HepG2 (cell line): Measurements from ENCODE around the gene TRAPPC12. TPM values are rescaled to one million over a fixed set of nuclear protein-coding genes. Genes with fewer than 3 reads are reported as not detected.

Source experiments
- AGO2 ChIP-seq: fragments of 200-400 bp; formaldehyde crosslinking; optimal IDR thresholded peaks from 2 replicates; pipeline ENCODE3; 2017; ENCODE audit warnings: mild to moderate bottlenecking, low read depth, low read length, moderate library complexity
- ATAD3A ChIP-seq: sonication (generic); formaldehyde crosslinking; IDR thresholded peaks from 2 replicates; pipeline ENCODE4 v1.4.0; 2020; ENCODE audit warnings: missing genetic modification reagents
- CBFB ChIP-seq: sonication (generic); formaldehyde crosslinking; IDR thresholded peaks from 2 replicates; pipeline ENCODE4 v1.4.0; 2020; ENCODE audit warnings: missing genetic modification reagents
- E2F2 ChIP-seq: sonication (generic); formaldehyde crosslinking; IDR thresholded peaks from 2 replicates; pipeline ENCODE4 v1.4.0; 2020; ENCODE audit warnings: missing genetic modification reagents, borderline replicate concordance
- HINFP ChIP-seq: sonication (generic); formaldehyde crosslinking; IDR thresholded peaks from 2 replicates; pipeline ENCODE4 v1.4.0; 2020; ENCODE audit warnings: low read depth, mild to moderate bottlenecking, missing genetic modification reagents
- HOXD1 ChIP-seq: sonication (generic); formaldehyde crosslinking; IDR thresholded peaks from 2 replicates; pipeline ENCODE4 v1.5.0; 2020; ENCODE audit warnings: missing genetic modification reagents
- KDM1A ChIP-seq: IDR thresholded peaks from 2 replicates; pipeline ENCODE4 v1.6.1; 2016; ENCODE audit warnings: missing compliant biosample characterization
- NKX3-1 ChIP-seq: sonication (generic); formaldehyde crosslinking; IDR thresholded peaks from 2 replicates; pipeline ENCODE4 v1.5.0; 2020; ENCODE audit warnings: missing genetic modification reagents
- NR2F1 ChIP-seq, 2 experiments: fragments of 450-650 bp in 1 of 2; formaldehyde crosslinking in 1 of 2; IDR thresholded peaks; 2 replicates each; pipeline versions ENCODE4 v1.5.0 to v1.6.1; 2016 to 2020; ENCODE audit warnings: mild to moderate bottlenecking in 1 of 2, missing compliant biosample characterization in 1 of 2, missing genetic modification reagents in 1 of 2, moderate library complexity in 1 of 2
- POLR2A ChIP-seq, 2 experiments: IDR thresholded peaks; 2 replicates each; pipeline ENCODE4 v1.6.1; 2011; ENCODE audit warnings: low read depth in 2 of 2, low read length in 2 of 2, mild to moderate bottlenecking in 1 of 2, moderate library complexity in 1 of 2; ENCODE audit not compliant: insufficient read depth in 1 of 2
- RAD21 ChIP-seq: fragments of 450-650 bp; formaldehyde crosslinking; IDR thresholded peaks from 2 replicates; pipeline ENCODE4 v1.5.0; 2020; ENCODE audit warnings: mild to moderate bottlenecking
- SP2 ChIP-seq: sonication (generic); formaldehyde crosslinking; IDR thresholded peaks from 2 replicates; pipeline ENCODE4 v1.5.1; 2020; ENCODE audit warnings: mild to moderate bottlenecking, missing genetic modification reagents
- TFAP4 ChIP-seq: sonication (generic); IDR thresholded peaks from 2 replicates; pipeline ENCODE4 v1.6.1; 2016; ENCODE audit warnings: low read depth, borderline replicate concordance
- ZBED4 ChIP-seq: sonication (generic); formaldehyde crosslinking; IDR thresholded peaks from 2 replicates; pipeline ENCODE4 v1.4.0; 2020; ENCODE audit warnings: missing genetic modification reagents, borderline replicate concordance
- ZBTB38 ChIP-seq: sonication (generic); formaldehyde crosslinking; IDR thresholded peaks from 2 replicates; pipeline ENCODE4 v1.5.1; 2020; ENCODE audit warnings: mild to moderate bottlenecking, missing genetic modification reagents
- ZNF20 ChIP-seq: sonication (generic); formaldehyde crosslinking; IDR thresholded peaks from 2 replicates; pipeline ENCODE4 v1.4.0; 2020; ENCODE audit warnings: mild to moderate bottlenecking, moderate library complexity, missing genetic modification reagents
- ZNF30 ChIP-seq: sonication (generic); formaldehyde crosslinking; IDR thresholded peaks from 2 replicates; pipeline ENCODE4 v1.5.0; 2020; ENCODE audit warnings: mild to moderate bottlenecking, missing genetic modification reagents
- ZNF34 ChIP-seq: sonication (generic); formaldehyde crosslinking; IDR thresholded peaks from 2 replicates; pipeline ENCODE4 v1.4.0; 2020; ENCODE audit warnings: mild to moderate bottlenecking, missing genetic modification reagents, borderline replicate concordance
- ZNF510 ChIP-seq: sonication (generic); formaldehyde crosslinking; IDR thresholded peaks from 2 replicates; pipeline ENCODE4 v1.4.0; 2020; ENCODE audit warnings: low read depth, mild to moderate bottlenecking, missing genetic modification reagents
- ZNF580 ChIP-seq: IDR thresholded peaks from 2 replicates; pipeline ENCODE4 v1.6.1; 2016; ENCODE audit warnings: low read depth, borderline replicate concordance
- ZNF629 ChIP-seq: sonication (generic); formaldehyde crosslinking; conservative IDR thresholded peaks from 2 replicates; pipeline ENCODE4 v1.5.0; 2020; ENCODE audit warnings: missing genetic modification reagents
- ZNF709 ChIP-seq: sonication (generic); formaldehyde crosslinking; IDR thresholded peaks from 2 replicates; pipeline ENCODE4 v1.5.0; 2020; ENCODE audit warnings: mild to moderate bottlenecking, missing genetic modification reagents
- ZNF878 ChIP-seq: sonication (generic); formaldehyde crosslinking; IDR thresholded peaks from 2 replicates; pipeline ENCODE4 v1.8.1; 2023; ENCODE audit warnings: mild to moderate bottlenecking, missing genetic modification reagents, moderate library complexity
- polyA plus RNA-seq, 8 experiments: library from polyadenylated mRNA; depleted of rRNA in 3 of 8; stranded (reverse) in 7 of 8; unstranded in 1 of 8; fragments of >200 nt; fragmentation: Illumina TruSeq in 4 of 8; extraction: Trizol in 4 of 8; gene quantifications; 2 replicates each; pipeline versions ENCODE4 v1.2.1 to v1.2.3, GENCODE V29; 2011 to 2016; ENCODE audit warnings: low read depth in 4 of 8, missing spikeins in 1 of 8, mixed read lengths in 1 of 8; ENCODE audit not compliant: insufficient read depth in 1 of 8
- total RNA-seq, 5 experiments: library from RNA; depleted of rRNA; stranded (reverse); fragments of >200 nt; fragmentation: Illumina TruSeq; extraction: Trizol; gene quantifications; 2 replicates each; pipeline ENCODE4 v1.2.3, GENCODE V29; 2016; ENCODE audit warnings: low read depth in 1 of 5

TRAPPC12 gene
- total and polyA plus RNA-seq, 2 of the 13 experiments (the other 11 are each of a cell fraction or from before 2014, with no cell fraction given) = 46.4 to 97.7 TPM

- TF ChIP-seq ZNF510 = no peak
- no peak for TF ChIP-seq NKX3-1
- TF ChIP-seq ZBTB38 = peak; percentile 87
- no peak for TF ChIP-seq ATAD3A
- 0 out of 2 replicates have a peak, but pooled peaks have one; percentile 5 for TF ChIP-seq KDM1A (CRISPR knock-in tag)
- TF ChIP-seq ZNF20 (CRISPR knock-in tag) = no peak
- TF ChIP-seq SP2 = no peak
- peak in 1 of 2 experiments; percentile 28; a peak in 1 of 4 replicates for TF ChIP-seq NR2F1 (CRISPR knock-in tag; IDR thresholded peaks at IDR 0.05)
- TF ChIP-seq HINFP (CRISPR knock-in tag) = no peak
- TF ChIP-seq ZNF34 = peak; percentile 85
- TF ChIP-seq E2F2 (CRISPR knock-in tag) = no peak
- peak; percentile 49; the same call in 1 of the 2 replicates for TF ChIP-seq TFAP4
- TF ChIP-seq POLR2A (IDR thresholded peaks at IDR 0.05; ENCODE audit: insufficient read depth in 1 of 2, low read depth in 2 of 2, low read length in 2 of 2) = no peak; a peak in 1 of 4 replicates
- no peak for TF ChIP-seq ZNF878 (CRISPR knock-in tag)
- TF ChIP-seq RAD21 (CRISPR knock-in tag) = no peak
- TF ChIP-seq CBFB (CRISPR knock-in tag) = no peak
- TF ChIP-seq ZNF629 (CRISPR knock-in tag) = no peak; the same call in 1 of the 2 replicates
- TF ChIP-seq ZNF580 = peak; percentile 38; the same call in 1 of the 2 replicates
- no peak for TF ChIP-seq ZBED4 (CRISPR knock-in tag)
- no peak for TF ChIP-seq ZNF30 (CRISPR knock-in tag)
- no peak for TF ChIP-seq HOXD1 (CRISPR knock-in tag)
- no peak for TF ChIP-seq AGO2
- no peak for TF ChIP-seq ZNF709 (CRISPR knock-in tag)
Observed at GRCh38 chr2:3492951-3493614, 113.6 kb downstream of the TRAPPC12 start (continued).
